Prostate gland (tissue), 2 donors: Measurements from ENCODE around the gene NUP210L.

Source experiments
- CTCF ChIP-seq, 4 experiments: fragments of 200-600 bp in 2 of 4; fragments of 450-650 bp in 2 of 4; sonication (generic) in 2 of 4; IDR thresholded peaks; 1 replicate in 3 of 4; 2 replicates in 1 of 4; pipeline ENCODE4 v1.5.1; 2016 to 2019; ENCODE audit warnings: antibody characterized with exemption in 4 of 4, mild to moderate bottlenecking in 2 of 4, moderate library complexity in 2 of 4
- POLR2AphosphoS5 ChIP-seq: sonication (generic); formaldehyde crosslinking; IDR thresholded peaks from one replicate; pipeline ENCODE4 v1.6.1; 2017; ENCODE audit warnings: antibody characterized with exemption

DNA sequence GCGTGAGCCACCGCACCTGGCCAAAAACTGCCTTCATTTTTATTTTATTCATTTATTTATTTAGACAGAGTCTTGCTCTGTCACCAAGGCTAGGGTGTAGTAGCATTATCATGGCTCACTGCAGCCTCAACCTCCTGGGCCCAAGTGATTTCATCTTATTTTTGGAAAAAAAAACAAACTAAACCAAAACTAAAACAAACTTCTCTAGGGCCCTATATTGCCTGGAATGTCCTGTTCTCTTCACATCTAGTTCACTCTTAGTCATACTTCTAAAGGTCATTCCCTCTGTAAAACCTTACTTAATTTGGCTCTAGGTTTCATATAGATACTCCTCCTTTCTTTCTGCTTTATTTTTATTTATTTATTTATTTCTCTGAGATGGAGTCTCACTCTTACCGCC lies 148.7 kb downstream of the NUP210L start:
- TF ChIP-seq POLR2AphosphoS5 (no peak), CTCF (IDR thresholded peaks at IDR 0.05) (no peak)
